ENCODE measurements around the gene RASAL2. TPM values are rescaled to one million over a fixed set of nuclear protein-coding genes. Genes with fewer than 3 reads are reported as not detected.

RASAL2 gene
- total and polyA plus RNA-seq, 9 of the 15 experiments (the other 6 are each of a cell fraction or from before 2014, with no cell fraction given), result 0.13 to 1.0 (median 0.62) TPM

DNA sequence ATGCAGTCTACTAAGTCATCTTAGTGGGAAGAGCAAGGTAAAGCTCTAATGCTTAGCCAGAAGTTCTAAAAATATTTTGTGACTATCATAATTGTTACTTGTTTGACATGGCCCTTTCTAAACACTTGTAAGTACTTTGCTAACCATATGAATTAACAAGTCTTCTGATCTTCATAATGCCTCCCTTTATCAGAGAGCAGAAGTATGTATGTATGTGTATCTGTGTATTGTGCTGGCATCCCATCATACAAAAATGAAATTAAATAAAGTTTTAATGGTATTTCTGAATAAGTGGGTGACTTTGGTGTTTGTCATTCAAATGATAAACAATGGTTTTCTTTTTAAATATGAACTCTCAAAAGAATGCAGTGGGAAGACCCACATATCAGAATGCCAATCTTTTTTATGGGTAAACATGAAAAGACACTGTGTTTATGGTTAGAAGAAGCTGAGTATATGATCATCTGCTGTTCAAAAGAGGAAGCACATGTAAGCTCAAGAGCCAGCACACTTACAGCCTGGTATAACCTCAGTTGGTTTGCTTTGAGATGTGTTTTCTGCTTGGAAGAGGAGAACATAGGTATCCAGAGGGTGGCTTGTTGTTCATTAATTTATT lies 243.3 kb downstream of the RASAL2 start (continued):
- TF ChIP-seq, protein P1, sequence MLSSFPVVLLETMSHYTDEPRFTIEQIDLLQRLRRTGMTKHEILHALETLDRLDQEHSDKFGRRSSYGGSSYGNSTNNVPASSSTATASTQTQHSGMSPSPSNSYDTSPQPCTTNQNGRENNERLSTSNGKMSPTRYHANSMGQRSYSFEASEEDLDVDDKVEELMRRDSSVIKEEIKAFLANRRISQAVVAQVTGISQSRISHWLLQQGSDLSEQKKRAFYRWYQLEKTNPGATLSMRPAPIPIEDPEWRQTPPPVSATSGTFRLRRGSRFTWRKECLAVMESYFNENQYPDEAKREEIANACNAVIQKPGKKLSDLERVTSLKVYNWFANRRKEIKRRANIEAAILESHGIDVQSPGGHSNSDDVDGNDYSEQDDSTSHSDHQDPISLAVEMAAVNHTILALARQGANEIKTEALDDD (IDR thresholded peaks at IDR 0.05), result no peak
- no peak for TF ChIP-seq L3MBTL2 (IDR thresholded peaks at IDR 0.05)

DNA sequence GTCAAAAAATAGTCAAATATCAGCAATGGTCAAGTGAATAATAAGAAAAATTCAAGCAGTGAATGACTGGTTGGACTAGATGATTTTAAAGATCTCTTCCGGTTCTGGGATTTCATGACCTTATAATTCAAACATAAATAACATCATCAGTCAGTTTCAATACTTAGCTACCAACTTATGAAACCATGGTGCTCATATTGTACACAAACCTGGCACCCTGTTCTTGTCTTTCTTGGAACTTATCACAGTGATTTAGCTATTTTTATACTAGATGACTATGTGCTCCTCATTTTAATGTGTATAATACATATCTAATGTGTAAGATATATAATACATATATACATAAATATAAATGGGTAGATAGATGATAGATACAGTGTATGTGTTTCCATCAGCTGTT lies 245.9 kb downstream of the RASAL2 start:
- H3K4me3 ChIP-seq, result no peak overlapping the region
- H3K79me2 ChIP-seq (ENCODE audit: control insufficient read depth, insufficient read depth, low read length), result no peaks in the 10 kb centered on the region
- TF ChIP-seq, protein P2, sequence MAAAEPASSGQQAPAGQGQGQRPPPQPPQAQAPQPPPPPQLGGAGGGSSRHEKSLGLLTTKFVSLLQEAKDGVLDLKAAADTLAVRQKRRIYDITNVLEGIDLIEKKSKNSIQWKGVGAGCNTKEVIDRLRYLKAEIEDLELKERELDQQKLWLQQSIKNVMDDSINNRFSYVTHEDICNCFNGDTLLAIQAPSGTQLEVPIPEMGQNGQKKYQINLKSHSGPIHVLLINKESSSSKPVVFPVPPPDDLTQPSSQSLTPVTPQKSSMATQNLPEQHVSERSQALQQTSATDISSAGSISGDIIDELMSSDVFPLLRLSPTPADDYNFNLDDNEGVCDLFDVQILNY (CRISPR knock-in tag; IDR thresholded peaks at IDR 0.05), result no peak
- TF ChIP-seq, protein P3, sequence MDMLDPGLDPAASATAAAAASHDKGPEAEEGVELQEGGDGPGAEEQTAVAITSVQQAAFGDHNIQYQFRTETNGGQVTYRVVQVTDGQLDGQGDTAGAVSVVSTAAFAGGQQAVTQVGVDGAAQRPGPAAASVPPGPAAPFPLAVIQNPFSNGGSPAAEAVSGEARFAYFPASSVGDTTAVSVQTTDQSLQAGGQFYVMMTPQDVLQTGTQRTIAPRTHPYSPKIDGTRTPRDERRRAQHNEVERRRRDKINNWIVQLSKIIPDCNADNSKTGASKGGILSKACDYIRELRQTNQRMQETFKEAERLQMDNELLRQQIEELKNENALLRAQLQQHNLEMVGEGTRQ (CRISPR knock-in tag; IDR thresholded peaks at IDR 0.05), result no peak
- no peak for TF ChIP-seq PCBP1 (IDR thresholded peaks at IDR 0.05; ENCODE audit: low read depth, low read length, poor library complexity, severe bottlenecking)
- no peak for TF ChIP-seq RFX7 (CRISPR knock-in tag; IDR thresholded peaks at IDR 0.05)
- TF ChIP-seq ZNF830 (CRISPR knock-in tag; IDR thresholded peaks at IDR 0.05), result no peak
- TF ChIP-seq YY1 (IDR thresholded peaks at IDR 0.05; ENCODE audit: borderline replicate concordance in 1 of 3, control insufficient read depth in 1 of 3, extremely low read depth in 1 of 3, insufficient read depth in 3 of 3, insufficient read length in 1 of 3, insufficient replicate concordance in 2 of 3, low read depth in 1 of 3, low read length in 2 of 3), result no peak
- TF ChIP-seq IRF2 (CRISPR knock-in tag; IDR thresholded peaks at IDR 0.05), result no peak
- no peak for TF ChIP-seq PHB (CRISPR knock-in tag; IDR thresholded peaks at IDR 0.05)
- no peak for TF ChIP-seq SMAD2 (IDR thresholded peaks at IDR 0.05; ENCODE audit: low read depth, low read length)
- no peak for TF ChIP-seq ZNF174 (CRISPR knock-in tag; IDR thresholded peaks at IDR 0.05)
- no peak for TF ChIP-seq SPI1 (IDR thresholded peaks at IDR 0.05; ENCODE audit: borderline replicate concordance, low read depth, low read length)
- H3K27ac ChIP-seq (ENCODE audit: extremely low read depth, low read depth, low read length), result no peak overlapping the region
- no peaks in the 10 kb centered on the region for H3K9me1 ChIP-seq (ENCODE audit: control insufficient read depth, insufficient read depth, low read length)
- POLR2A ChIA-PET, result no interaction called here
- H3K27me3 ChIP-seq (ENCODE audit: control insufficient read depth in 2 of 2, insufficient read depth in 2 of 2, low read length in 2 of 2), result no peaks in the 10 kb centered on the region
- ATAC-seq (no peak), DNase-seq (ENCODE audit: extremely low read depth in 1 of 4, low spot score in 3 of 4) (no peak), FAIRE-seq (no peak)
- H3K4me1 ChIP-seq (replicated peaks in 1 of 2; ENCODE audit: control insufficient read depth in 2 of 2, insufficient read depth in 2 of 2, low read length in 2 of 2), result no peaks in the 10 kb centered on the region
- intact Hi-C loops (cut with micrococcal nuclease) (no loop called here), in situ Hi-C loops (cut with MboI) (no loop called here)
- no peak overlapping the region for H3K4me2 ChIP-seq (ENCODE audit: insufficient read depth, low read length)
- no peaks in the 10 kb centered on the region for H3K36me3 ChIP-seq (ENCODE audit: control insufficient read depth, insufficient read depth, low read length)
- no peak overlapping the region for H3K9ac ChIP-seq (ENCODE audit: insufficient read depth in 1 of 2, low read depth in 2 of 2, low read length in 2 of 2)
- H3K9me3 ChIP-seq (replicated peaks; ENCODE audit: control insufficient read depth, insufficient read depth, low read depth, low read length), result no peaks in the 10 kb centered on the region
- CTCF ChIA-PET (ENCODE audit: low intra/inter-chr PET ratio), result no interaction called here
- no peaks in the 10 kb centered on the region for H4K20me1 ChIP-seq (replicated peaks; ENCODE audit: control insufficient read depth, insufficient read depth, low read length)
- BruUV-seq (replicated peaks), result no TSS peak
- 0% methylated on average over 1 of the region's 1 CpG for WGBS (ENCODE audit: insufficient coverage, low coverage, missing lambda C conversion rate)
- H2AFZ ChIP-seq (ENCODE audit: low read depth, low read length), result no peak overlapping the region

Measured in K562 (cell line).